Hematopoietic multipotent progenitor cell treated with erythropoietin and hydrocortisone succinate and interleukin-3 and kit ligand, for 6 days (in vitro differentiated cells): Measurements from ENCODE around the gene LRRC7.
"Not testable (repeated sequence)": the region's sequence is repeated elsewhere in the genome, so short reads cannot be mapped to it uniquely, and the experiment has no call there.

ENCODE experiments used
- DNase-seq: peaks from one replicate; pipeline ENCODE4 v3.0.0-alpha.2; 2015

The LRRC7 gene

DNA sequence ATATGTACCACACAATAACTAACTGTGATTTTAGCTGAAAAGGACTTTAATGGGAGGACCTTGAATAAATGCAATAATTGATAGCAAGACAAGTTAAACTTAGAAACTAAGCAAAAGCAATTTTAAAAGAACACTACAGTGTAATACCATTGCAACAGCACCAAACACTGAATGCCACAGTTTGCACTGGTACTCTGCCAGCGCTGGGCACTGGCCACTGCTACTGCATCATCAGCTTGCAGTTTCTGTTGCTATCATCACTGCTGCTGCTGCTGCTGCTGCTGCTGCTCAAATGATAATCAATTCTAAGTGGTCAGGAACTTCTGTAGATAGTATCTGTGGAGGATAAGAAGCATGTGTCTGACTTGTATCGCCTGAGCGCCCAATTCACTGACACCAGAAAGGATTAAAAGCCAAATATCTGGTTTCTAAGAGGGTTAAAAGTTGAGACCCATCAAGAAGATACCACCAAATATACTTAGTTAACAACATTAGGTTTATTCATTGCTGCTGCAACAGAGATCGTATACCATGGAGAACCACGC lies 330.8 kb downstream of the LRRC7 start:
- no peak for DNase-seq

DNA sequence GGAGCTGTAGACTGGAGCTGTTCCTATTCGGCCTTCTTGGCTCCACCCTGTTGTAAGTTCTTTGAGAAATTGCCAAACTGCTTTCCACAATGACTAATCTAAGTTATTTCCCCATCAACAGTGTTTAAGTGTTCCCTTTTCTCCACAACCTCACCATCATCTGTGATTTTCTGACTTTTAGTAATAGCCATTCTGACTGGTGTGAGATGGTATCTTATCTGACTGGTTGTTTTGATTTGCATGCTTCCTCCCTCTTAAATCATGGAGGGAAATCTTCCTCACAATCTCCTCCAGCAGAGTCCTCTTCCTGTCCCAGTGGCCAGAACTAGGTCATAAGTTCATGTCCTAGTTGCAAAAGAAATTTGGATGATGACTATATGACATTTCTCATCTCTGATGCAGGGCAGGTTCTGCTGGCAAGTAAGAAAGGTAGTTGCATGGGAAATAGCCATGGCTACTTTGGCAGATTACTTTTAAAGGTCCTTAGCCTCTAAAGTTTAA lies 343.6 kb downstream of the LRRC7 start:
- DNase-seq, result peak; percentile 48

DNA sequence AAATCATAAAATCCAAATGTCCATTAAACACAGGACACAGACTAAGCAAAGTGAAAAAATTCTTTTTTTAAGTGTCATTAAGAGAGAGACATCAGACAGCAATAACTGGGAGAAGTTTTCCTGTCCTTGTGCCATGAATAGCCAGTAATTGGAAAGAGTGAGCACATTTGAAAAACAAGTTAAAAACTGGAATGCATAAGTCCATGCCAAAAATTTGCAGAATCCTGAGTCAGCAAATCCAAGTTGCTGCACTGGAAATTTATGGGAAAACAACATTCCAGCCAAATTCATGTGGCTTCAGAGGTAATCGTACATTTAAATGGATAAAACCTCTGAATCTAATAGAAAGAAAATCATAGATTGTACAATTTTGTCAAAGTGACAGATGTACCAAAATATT lies 346.3 kb downstream of the LRRC7 start:
- no peak for DNase-seq

DNA sequence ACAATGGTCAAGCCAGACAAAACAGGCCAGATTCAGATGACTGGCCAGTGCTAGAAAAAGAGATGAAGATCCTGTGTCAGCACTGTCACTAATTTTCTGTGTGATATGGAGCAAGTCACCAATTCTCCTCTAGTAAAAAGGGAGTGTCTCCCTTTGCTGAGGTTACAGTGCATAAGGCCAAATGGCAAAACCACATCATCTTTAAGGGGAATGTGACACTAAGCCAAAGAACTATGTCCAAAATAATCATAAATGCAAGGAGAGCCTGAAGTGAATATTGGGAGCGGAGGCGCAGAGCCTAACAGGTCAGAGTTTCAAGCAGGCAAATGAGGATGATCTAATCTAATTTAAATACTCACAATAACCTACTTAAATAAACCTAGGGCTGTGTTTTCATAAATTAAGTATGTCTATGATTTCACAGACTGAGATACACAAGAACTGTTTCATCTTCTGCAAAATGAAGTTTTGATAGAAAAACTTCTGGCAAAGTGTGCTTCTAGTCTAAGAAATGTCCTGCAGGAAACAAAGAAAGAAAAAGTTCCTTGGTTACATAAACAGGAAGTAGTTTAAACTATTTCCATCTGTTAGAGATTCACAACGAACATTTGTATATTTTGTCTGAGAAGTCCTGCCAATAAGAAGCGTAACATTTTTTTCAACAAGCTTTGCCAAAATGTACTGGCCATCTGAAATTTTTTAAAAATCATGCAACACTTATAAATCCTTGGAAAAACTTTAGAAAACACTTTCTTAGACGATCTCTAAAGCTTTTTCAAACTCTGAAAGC lies 347.4 kb downstream of the LRRC7 start:
- no peak for DNase-seq

DNA sequence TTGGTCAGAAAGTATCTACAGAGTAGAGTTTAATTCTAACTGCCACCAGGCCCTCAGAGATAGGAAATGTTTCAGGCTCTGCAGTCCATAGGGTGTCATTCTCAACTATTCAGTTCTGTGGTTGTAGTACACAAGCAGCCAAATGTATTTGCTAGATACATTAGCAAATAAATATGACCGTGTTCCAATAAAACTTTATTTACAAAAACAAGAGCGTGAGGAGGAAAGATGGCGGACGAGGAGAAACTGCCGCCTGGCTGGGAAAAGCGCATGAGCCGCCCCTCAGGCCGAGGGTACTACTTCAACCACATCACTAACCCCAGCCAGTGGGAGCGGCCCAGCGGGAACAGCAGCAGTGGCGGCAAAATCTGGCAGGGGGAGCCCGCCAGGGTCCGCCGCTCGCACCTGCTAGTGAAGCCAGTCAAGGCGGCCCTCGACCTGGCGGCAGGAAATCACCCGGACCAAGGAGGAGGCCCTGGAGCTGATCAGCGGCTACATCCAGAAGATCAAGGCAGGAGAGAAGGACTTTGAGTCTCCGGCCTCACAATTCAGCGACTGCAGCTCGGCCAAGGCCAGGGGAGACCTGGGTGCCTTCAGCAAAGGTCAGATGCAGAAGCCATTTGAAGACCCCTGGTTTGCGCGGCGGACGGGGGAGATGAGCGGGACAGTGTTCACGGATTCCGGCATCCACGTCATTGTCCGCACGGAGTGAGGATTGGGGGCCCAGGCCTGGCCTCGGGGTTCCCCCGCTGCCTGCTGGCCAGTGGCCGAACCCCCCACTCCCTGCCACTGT lies 351.6 kb downstream of the LRRC7 start:
- no peak for DNase-seq

DNA sequence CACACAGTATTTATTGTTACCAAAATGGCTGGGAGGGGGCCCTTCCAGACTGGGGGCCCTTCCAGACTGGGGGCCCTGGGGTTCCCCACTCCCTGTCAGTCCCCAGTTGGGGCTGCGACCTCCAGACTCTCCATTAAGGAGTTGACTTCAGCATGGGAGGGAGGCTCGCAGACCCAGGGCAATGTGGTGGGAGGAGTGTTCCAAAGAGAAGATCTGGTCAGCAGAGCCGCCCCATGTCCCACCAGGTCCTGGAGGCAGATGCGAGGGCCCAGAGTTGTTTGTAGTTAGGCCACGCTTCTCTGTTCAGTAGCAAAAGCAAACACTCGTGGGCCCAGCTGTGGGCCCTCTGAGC lies 352.2 kb downstream of the LRRC7 start:
- DNase-seq, result no peak

DNA sequence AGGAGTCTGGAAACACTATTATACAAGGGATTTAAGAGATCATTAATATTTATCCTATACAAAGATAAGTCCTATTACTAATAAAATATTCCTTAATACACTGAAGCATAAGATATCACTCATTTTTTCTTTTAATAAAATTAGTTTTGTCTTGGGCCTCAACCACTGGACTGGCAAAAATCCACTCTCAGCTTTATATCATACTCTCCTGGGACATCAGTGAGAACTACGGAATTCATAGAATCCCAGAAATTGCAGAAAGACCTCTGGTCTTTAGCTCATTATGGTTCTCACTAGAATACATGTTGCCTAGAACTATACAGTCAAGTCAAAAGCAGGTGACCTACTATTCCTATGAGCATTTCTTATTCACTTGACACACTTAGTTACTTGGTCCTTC lies 352.7 kb downstream of the LRRC7 start:
- DNase-seq, result no peak

DNA sequence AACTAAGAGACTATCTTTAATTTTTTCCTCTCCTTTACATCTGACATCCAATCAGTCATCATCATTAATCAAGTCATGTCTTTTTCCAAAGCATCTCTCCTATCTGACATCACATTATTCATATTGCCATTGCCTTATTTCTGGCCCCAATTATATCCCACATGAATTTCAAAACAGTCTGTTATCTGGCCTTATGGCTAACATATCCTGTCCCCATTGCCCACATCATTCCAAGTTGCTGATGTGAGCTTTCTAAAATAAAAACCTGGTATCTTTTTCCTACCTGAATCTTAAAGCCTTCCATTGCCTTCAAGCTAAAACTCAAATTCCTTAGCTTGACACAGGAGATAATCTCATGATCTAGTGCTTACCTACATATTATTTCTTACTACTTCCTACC lies 353.8 kb downstream of the LRRC7 start:
- DNase-seq, result no peak

DNA sequence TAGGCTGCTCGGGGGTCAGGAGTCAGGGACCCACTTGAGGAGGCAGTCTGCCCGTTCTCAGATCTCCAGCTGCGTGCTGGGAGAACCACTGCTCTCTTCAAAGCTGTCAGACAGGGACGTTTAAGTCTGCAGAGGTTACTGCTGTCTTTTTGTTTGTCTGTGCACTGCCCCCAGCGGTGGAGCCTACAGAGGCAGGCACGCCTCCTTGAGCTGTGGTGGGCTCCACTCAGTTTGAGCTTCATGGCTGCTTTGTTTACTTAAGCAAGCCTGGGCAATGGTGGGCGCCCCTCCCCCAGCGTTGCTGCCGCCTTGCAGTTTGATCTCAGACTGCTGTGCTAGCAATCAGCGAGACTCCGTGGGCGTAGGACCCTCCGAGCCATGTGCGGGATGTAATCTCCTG lies 360.5 kb downstream of the LRRC7 start:
- not testable (repeated sequence) for DNase-seq

DNA sequence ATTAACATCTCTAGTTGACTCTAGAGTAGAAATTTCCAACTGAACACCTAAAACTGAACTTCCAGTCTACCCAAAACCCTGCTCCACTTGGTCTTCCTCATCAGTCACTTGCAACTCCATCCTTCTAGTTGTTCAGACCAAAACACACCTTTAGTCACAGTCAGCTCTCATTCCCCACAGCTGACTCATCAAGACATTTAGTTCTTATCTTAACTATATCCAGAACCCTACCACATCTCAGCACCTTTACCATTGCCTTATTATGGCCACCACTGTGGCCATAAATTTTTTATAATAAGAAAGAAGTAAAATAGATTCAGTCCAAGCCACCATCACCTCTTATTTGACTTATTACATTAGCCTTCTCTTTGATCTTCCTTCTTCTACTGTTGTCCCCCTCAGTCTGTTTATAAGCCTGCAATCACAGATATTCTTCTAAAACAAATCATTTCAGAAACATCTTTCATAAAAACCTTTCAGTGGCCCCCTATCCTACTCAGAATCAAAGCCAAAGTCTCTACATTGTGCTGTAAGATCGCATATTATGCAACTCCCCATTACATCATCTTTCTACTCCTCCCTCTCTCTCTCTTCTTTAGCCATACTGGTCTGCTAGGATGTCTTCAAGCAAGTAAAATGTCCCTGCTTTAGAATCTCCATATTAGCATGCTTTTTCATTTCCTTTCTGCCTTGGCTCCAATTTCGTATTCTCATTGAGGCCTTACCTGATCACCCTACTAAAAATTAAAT lies 361.8 kb downstream of the LRRC7 start:
- peak; percentile 10 for DNase-seq

DNA sequence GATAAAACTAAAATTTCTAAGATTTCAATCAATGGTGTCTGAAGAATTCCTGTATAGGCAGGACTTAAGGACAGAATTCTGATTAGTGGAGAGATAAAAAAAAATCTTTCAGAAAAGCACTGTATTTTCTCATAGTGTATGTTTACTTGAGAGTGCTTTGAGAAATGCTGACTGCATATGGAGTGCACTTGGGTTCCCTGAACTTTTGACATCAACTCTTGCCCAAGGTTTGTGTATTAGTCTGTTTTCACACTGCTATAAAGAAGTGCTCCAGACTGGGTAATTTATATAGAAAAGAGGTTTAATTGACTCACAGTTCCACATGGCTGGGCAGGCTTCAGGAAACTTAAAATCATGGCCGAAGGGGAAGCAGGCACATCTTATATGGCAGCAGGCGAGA lies 362.7 kb downstream of the LRRC7 start:
- DNase-seq, result no peak

DNA sequence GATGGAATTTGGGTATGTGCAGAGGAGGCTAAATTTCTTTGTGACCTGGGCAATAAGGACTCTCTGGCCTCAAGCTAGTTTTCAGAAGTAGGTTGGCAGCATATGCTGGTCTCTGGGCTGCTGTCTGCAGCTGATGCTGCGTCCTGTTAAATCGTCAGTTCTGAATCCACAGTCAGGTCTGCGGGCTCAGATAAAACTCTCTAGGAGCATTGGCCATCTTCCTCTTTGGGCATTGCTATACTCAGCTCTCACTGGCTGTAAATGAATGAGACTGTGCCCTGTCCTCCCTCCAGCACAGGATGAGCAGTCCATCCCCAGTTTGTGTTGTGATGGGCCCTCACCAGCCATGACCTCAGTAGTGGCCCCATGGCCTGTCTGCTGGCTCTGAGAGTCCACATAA lies 365.0 kb downstream of the LRRC7 start:
- no peak for DNase-seq

DNA sequence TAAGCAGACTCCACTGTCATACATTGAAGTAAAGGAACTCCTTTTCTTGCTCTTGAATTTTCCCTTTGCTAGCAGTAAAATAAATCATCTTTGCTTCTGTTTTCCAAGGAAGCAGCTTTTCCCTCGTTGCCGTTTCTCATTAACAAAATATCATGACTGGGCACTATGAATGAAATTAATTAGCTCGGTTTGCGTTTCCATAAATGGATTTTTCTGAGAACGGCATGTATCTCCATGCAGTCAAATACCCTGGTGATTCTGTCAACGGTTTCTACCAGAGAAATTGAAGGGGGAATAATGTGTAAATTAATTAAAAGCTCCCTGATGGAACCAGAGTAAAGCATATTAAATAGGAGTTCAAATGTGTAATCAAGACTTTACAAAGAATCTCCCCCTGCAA lies 372.5 kb downstream of the LRRC7 start:
- DNase-seq, result no peak

DNA sequence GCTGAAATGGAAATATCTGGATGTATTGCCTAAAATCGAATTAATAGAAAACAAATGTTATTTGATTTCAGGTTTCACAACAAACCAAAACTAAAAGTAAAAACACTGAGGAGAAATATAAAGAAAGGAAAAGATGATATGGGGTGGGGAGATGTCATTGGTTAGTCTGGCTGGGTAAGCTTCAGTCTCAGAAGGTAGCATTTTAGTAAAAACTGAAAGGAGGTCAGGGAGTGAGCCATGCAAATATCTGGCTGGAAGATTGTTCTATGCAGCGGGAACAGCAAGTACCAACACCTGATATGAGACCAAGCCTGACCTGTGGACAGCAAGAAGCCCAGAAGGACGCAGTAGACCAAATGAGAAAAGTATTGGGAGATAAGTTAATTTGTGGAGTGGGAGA lies 373.1 kb downstream of the LRRC7 start:
- no peak for DNase-seq

DNA sequence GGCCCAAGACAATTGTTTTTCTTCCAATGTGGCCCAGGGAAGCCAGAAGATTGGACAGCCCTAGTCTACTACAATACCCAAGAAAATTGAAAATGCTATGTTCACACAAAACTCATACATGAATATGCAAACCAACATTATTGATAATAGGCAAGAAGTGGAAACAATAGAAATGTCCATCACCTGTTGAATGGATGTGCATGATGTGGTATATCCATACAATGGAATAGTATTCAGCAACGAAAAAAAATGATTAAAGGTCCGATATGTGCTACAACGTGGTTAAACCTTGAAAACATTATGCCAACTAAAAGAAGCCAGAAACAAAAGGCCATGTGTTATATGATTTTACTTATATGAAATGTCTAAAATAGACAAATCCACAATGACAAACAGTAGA lies 375.3 kb downstream of the LRRC7 start:
- DNase-seq, result no peak

DNA sequence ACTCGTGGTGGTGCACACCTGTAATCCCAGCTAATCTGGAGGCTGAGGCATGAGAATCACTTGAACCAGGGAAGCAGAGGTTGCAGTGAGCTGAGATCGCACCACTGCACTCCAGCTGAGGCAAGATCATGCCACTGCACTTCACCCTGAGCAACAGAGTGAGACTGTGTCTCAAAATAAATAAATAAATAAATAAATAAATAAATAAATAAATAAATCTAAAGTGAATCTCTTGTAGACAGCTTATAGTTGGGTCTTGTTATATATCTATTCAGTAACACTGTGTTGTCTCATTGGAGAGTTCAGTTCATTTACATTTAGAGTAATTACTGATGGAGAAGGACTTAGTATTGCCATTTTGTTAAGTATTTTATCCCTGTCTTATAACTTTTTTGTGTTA lies 379.2 kb downstream of the LRRC7 start:
- DNase-seq, result no peak

DNA sequence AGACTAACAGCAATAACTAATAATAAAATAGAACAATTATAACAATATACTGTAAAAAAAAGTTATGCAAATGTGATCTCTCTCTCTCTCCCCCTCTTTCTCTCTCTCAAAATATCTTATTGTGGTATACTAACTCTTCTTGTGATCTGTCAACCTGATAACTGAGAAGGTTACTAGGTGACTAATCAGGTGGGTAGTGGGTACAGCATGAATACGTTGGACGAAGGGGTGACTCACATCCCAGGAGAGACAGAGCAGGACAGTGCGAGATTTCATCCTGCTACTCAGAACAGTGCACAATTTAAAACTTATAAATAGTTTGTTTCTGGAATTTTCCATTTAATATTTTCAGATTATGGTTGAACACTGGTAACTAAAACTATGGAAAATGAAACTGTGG lies 380.1 kb downstream of the LRRC7 start:
- no peak for DNase-seq

DNA sequence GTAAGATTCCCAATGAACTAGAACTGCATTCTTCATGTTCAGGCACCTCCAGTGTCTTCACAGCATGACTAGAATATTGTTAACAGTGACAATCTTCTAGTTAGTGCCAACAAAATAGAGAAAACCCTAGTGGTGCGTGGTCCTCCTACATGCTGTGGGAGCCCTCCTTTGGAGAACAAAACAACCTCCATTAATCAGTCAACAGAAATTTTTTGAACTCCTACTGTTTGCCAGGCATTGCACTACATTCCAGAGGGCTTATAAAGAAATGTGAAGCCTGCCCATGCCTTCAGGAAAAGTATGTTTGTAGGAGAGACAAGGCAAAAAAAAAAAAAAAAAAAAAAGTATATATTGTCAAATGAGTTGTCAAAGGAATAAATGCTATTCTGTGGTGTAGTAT lies 385.0 kb downstream of the LRRC7 start:
- DNase-seq, result no peak

DNA sequence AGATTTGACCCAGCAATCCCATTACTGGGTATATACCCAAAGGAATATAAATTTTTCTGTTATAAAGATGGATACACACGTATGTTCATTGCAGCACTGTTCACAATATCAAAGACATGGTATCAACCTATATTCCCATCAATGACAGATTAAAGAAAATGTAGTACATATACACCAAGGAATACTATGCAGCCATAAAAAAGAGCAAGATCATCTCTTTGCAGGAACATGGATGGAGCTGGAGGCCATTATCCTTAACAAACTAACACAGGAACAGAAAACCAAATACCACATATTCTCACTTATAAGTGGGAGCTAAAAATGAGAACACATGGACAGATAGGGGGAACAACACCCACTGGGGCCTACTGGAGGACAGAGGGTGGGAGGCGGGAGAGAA lies 394.7 kb downstream of the LRRC7 start:
- not testable (repeated sequence) for DNase-seq

DNA sequence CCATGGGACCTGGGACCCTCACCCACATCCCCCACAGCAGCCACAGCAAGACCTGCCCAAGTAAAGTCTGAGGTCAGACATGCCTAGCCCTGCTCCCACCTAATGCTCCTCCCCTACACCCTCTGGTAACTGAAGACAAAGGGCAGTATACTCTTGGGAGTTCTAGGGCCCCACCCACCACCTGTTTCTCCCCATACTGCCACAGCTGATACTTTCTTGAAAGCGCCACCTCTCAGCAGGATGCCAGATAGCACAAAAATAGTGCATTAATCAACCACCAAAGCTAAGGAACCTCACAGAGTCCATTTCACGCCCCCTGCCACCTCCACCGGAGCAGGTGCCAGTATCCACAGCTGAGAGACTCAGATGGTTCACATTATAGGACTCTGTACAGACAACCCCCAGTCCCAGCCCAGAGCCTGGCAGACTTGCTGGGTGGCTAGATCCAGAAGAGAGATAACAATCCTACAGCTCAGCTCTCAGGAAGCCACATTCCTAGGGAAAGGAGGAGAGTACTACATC lies 399.6 kb downstream of the LRRC7 start:
- no peak for DNase-seq

DNA sequence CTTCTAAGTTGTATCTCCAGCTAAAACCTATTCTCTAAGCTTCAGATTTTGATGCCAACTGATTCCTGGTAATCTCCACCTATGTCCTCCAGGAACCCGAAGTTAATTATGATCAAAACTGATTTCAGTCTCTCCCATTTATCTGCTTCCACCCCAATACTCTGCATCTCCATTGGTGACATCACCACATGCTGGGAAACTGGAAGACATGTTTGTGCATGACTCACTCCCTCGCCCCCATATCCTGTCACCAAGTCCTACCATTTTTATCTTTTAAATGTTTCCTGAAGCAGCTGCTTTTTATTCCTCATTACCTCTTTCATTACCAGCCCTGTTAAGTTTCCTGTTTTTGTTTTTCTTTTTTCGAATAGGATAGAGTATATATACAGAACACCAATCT lies 409.2 kb downstream of the LRRC7 start:
- no peak for DNase-seq

DNA sequence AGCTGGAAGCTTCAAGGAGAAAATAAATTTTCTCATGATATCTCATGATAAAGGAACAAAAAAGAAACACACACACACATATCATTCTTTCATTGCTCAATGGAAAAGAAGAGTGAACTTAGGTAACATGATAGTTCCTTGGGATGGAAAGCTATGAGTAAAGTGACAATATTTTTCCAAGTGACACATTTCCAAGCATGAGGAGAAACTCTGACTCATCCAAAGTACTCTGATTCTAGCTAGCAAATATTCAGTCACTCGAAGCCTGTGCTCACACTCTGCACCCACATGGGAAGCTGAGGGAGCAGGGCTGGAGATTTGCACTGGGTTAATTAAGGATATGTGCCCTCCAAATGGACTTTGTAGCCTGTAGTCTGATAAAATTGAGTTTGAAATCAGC lies 415.3 kb downstream of the LRRC7 start:
- DNase-seq, result no peak

DNA sequence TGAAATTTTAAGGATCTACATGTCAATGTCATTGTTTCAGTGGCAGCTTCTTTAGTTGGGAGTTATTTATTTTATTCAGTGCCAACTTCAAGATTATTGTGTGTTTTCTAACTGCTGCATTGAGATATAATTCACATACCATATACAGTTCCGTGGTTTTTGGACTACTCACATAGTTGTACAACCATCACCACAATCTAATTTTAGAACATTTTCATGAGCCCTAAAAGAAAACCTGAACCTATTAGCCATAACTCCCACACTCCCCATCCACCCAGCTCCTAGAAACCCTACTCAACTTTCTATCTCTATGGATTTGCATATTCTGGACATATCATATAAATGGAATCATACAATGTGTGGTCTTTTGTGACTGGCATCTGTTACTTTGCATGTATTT lies 417.7 kb downstream of the LRRC7 start:
- no peak for DNase-seq
